HG03175 (cell line): ENCODE results near the gene C1orf74.
A peak's percentile ranks its signal among the peaks of the same experiment; 100 is the strongest.
"Not testable (repeated sequence)": the region's sequence is repeated elsewhere in the genome, so short reads cannot be mapped to it uniquely, and the experiment has no call there.

Experiments
- ATAC-seq: cut with Tn5 transposase; IDR thresholded peaks from one replicate; pipeline ENCODE4 v1.9.1; 2021; ENCODE audit warnings: mild to moderate bottlenecking, moderate library complexity; ENCODE audit not compliant: unreplicated experiment

C1orf74 gene

GRCh38 chr1:209805875-209806760, 21.8 kb upstream of the C1orf74 start, which contains the start of gene IRF6:
TSS of gene IRF6 (minus strand) at chr1:209806142. CDS start at chr1:209801413, 4,729 bp downstream.
- ATAC-seq = peak; percentile 93

DNA sequence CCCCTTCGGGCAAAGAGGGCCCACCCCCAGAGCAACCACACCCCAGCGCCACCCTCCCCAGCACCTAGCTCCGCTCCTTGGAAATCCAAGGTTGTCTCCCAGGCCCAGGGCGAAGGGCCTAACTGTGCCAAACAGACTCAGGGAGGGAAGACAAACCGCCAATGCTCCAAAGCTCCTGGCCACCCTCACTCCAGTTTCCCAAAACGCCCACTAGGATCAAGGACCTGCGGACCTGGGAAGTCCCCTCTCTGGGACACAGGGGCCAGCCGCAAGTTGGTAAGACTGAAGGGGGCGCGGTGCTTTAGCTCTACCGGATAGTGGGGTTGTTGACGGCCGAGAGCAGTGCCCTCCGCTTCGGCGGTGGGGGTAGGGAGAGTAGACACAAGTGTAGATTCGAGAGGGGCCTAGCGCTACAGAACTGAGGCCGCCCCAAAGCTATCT, 21.0 kb upstream of the C1orf74 start:
- no peak for ATAC-seq

- no peak for ATAC-seq
Measured at GRCh38 chr1:209803568-209803967, 19.2 kb upstream of the C1orf74 start.

- no peak for ATAC-seq
Measured at GRCh38 chr1:209802780-209803152, 18.4 kb upstream of the C1orf74 start.

DNA sequence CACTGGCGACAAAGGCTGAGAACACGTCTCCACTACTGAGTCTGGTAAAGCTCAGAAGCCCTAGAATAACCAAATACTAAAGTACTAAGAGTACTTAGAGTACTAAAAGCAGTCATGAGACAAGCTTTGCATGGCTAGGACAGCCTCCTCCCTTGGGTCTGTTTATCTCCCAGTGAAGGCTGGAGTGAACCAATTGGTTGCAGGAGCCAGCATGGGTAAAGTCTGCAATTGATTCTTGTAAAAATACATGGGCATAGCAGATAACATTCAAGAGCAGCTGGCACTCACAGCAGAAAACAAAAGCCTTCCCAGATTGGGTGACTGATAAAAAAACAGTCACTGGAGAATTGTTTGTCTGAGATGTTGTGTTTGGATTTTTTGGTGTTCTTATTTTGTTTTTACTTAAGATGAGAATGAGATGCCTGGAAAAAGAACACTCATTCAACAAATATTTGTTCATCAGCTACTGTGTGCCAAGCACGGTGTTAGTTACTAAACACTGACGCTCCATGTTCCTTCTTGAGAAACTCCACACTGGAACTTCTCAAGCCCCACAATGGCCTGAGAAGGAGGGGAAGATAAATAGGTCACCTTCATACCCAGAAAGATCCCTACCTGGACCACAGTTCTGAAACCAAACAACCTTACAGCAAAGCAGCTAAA, 17.9 kb upstream of the C1orf74 start:
- no peak for ATAC-seq

DNA sequence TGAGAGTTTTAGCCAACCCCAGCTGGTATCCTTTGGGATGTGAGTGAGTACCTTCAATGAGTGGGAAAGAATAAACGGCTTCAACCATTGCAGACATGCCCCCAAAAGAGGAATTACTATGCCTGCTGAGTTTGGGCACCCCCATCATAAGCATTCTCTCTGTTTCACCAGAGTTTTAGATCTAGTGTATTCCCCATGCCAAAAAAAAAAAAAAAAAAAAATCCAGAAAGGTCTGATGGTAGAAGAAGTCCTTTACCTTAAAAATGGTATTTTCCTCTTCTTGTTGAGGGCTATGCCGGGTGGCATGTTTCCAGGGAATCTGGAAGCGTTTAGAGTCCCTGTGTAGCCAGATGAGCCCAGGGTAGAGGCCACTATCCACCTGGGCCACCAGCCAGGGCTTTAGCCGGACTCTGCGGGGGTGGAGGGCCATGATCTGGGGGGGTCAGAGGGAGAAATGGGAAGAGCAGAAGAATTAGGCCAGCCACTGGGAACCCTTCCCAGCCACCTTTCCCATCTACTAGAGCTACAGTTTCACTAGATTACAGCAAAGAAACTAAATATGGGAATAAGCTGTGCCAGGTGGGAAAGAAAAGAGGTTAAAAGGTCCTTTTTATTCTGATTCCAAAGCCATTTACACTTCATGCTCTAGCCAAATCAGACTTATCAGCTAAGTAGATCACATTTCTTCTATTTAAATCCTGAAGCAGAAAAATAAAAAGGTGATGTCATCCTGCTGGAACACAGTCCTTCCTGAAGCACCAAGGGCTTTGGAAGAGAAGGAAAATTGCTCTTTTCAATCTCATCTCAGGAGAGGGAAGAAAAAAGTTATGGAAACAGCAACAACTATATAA, 16.9 kb upstream of the C1orf74 start:
- no peak for ATAC-seq

GRCh38 chr1:209797978-209798639, 13.8 kb upstream of the C1orf74 start:
- no peak for ATAC-seq

- not testable (repeated sequence) for ATAC-seq
Measured at GRCh38 chr1:209793711-209794110, 9.4 kb upstream of the C1orf74 start.

DNA sequence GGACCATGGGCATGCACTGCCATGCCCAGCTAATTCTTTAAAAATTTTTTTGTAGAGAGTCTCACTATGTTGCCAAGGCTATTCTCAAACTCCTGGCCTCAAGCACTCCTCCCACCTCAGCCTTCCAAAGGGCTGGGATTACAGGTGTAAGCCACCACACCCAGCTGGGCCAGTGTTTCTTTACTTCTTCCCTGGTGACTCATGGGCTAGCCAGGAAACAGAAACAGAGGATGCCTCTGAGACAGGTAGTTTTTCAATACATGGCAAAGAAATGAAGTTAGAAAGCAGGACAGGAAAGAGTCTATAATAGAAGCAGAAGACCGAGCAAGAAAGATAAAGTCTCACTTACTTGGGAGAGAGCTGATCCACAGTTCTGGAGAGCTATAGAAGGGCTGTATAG, 7.6 kb upstream of the C1orf74 start:
- ATAC-seq = no peak

DNA sequence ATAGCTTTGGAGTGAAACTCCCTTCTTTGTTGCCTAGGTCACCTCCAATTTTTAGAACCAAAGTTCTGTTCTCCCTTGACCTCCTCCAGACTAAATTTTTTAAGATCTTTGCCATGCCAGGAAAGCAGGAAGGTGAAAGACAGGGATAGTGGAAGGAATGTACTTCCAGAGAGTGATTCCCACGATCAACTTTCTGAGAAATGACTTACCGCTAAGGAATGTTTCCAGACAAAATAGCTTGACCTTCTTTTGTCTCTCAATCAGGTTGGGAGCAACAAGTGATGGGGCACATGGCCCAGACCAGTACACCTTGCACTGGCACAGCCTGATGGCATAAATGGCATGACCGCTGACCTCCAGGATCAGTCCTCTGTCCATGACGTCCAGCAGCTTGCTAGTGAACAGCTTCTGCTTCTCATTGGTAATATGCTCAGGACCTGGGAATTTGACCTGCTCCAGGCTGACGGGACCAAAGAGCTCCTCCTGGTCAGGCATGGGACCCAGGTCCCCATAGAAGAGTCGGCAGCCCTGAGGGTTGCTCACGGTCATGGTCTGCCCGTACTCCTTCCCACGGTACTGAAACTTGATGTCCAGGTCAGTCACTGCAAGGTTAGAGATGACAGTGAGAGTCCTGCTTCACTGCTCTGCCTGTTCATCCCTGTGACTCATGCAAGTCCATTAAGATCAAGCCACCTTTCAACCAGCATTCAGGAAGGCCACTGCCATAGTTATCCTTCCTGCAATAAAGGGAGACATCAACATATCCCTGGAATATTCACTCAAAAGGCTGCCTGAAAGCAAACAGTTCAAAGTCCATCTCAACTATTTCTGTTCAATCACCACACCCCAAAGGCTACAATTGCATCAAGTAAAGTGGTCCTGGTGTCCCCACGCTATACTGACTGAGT, 6.2 kb upstream of the C1orf74 start:
- ATAC-seq = no peak

GRCh38 chr1:209789245-209789644, 4.9 kb upstream of the C1orf74 start:
- ATAC-seq = no peak

DNA sequence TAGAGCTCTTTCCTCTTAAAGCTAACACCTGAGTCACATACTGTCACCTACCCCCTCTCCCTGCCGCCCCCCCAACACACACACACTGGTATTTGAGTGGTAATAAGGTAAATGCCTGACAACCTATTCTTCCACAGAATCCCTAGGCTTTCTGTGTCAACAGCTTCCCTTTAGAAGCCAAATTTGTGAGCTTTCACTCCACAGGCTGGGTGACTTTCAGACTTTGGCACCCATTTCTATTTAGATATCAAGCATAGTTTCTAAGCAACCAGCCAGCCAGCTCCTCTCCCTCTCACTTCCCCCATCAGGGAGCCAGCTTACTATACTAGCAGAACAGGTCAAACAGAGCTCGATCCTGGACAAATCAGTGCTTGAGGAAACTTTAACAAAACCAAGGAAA, 3.2 kb upstream of the C1orf74 start:
- no peak for ATAC-seq

- no peak for ATAC-seq
Measured at GRCh38 chr1:209786146-209786545, 1.8 kb upstream of the C1orf74 start.

- no peak for ATAC-seq
Measured at GRCh38 chr1:209785592-209785991, 1.2 kb upstream of the C1orf74 start.

DNA sequence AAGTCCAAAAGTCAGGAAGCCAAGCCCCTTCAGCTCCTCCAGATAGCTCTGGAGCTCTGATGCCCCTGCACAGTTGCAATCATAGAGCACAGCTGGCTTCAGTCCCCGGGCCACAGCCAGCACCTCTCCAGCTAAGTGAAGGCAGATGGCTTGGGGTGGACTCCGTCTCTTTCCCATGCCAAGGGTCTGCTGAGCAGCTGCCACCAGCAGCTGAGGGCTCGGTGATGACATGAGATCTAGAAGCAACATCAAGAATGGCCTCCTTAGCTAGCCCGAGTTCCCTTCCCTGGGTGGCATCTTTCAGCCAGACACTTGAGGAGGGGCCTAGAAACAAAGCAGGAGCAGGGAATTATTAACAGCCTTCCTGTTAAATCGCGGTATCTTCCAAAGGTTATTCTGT, 973 bp downstream of the C1orf74 start:
- no peak for ATAC-seq

DNA sequence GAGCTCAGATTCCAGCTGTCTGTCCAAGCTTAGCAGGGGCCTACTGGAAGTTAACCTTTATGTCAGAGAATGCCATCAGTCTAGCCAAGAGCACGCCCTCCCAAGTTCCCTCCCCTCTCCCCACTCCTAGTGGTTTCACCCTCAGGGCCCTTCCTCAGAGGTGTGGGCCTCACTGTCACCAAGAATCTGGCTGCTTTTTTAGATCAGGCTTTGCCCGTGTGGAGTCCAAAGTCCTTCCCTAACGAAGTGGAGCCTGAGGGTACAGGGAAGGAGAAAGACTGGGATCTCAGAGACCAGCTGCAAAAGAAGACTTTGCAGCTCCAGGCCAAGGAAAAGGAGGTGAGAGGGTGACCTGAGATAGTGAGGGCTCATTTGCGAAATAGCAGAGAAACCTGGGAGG, 4.1 kb downstream of the C1orf74 start:
- no peak for ATAC-seq

DNA sequence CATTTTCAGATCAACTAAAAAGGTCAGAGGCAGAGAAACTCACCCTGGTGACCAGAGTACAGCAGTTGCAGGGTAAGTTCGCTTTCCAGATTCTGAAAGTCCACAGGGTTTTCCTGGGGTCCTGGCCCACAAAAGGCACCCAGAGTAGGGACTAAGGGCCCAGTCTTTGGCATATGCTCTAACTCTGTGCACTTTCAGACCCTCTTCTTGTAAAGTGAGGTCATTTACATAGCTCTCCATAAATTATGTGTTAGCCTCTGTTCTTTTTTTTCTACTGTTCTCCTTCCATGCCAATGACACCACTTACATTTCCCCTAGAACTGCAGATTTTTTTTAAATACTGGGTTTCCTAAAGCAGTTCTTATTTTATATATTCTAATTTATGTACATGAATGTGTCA, 6.3 kb downstream of the C1orf74 start:
- no peak for ATAC-seq

- ATAC-seq = no peak
Measured at GRCh38 chr1:209777587-209777986, 6.8 kb downstream of the C1orf74 start.

- no peak for ATAC-seq
Measured at GRCh38 chr1:209775678-209776077, 8.7 kb downstream of the C1orf74 start.

DNA sequence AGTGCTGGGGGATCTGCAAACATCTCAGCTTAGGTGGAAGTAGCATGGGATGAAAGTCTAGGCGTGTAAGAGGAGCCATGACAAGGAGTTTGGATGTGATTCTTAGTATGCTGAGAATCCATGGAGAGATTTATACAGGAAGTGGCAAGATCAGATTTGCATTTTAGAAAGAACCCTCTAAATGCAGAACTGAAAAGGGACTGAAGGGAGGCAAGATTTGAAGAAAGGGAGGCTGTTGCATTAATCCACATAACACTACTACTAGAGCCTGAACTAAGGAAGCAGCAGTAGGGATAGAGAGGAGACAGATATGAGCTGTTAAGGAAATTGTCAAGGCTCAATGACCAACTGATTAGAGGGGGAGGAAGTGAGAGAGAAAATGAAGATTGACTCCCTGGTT, 9.8 kb downstream of the C1orf74 start:
- no peak for ATAC-seq
